UCSD-AML1 (cell line): ENCODE results near the gene SPIRE1.
"Not testable (repeated sequence)": the region's sequence is repeated elsewhere in the genome, so short reads cannot be mapped to it uniquely, and the experiment has no call there.

Experiments
- DNase-seq: peaks from one replicate; lab custom pipeline; 2025; ENCODE audit not compliant: unreplicated experiment; lab: John Stamatoyannopoulos, UW

Gene SPIRE1

GRCh38 chr18:12556946-12557806 lies 100.7 kb downstream of the SPIRE1 start:
- DNase-seq, result no peak

- no peak for DNase-seq
Measured at GRCh38 chr18:12554796-12555388, 103.0 kb downstream of the SPIRE1 start.

- no peak for DNase-seq
Measured at GRCh38 chr18:12552879-12553242, 105.0 kb downstream of the SPIRE1 start.

- DNase-seq, result not testable (repeated sequence)
Measured at GRCh38 chr18:12551943-12552878, 105.7 kb downstream of the SPIRE1 start.

- DNase-seq, result not testable (repeated sequence)
Measured at GRCh38 chr18:12551466-12551865, 106.4 kb downstream of the SPIRE1 start.

GRCh38 chr18:12543697-12544096 lies 114.2 kb downstream of the SPIRE1 start:
- no peak for DNase-seq

- DNase-seq, result no peak
Measured at GRCh38 chr18:12540751-12541150, 117.2 kb downstream of the SPIRE1 start.

- DNase-seq, result not testable (repeated sequence)
Measured at GRCh38 chr18:12539158-12539557, 118.7 kb downstream of the SPIRE1 start.

GRCh38 chr18:12534820-12535219 lies 123.1 kb downstream of the SPIRE1 start:
- no peak for DNase-seq

- DNase-seq, result no peak
Measured at GRCh38 chr18:12532661-12533060, 125.2 kb downstream of the SPIRE1 start.

- DNase-seq, result no peak
Measured at GRCh38 chr18:12531749-12532148, 126.2 kb downstream of the SPIRE1 start.

- no peak for DNase-seq
Measured at GRCh38 chr18:12520442-12520992, 137.4 kb downstream of the SPIRE1 start.

GRCh38 chr18:12518832-12519531 lies 138.9 kb downstream of the SPIRE1 start:
- no peak for DNase-seq

- DNase-seq, result no peak
Measured at GRCh38 chr18:12518326-12518725, 139.6 kb downstream of the SPIRE1 start.

- no peak for DNase-seq
Measured at GRCh38 chr18:12517142-12517825, 140.6 kb downstream of the SPIRE1 start.

GRCh38 chr18:12516049-12516630 lies 141.8 kb downstream of the SPIRE1 start:
- no peak for DNase-seq

GRCh38 chr18:12515550-12515949 lies 142.4 kb downstream of the SPIRE1 start:
- peak; percentile 18 for DNase-seq

- no peak for DNase-seq
Measured at GRCh38 chr18:12507007-12507406, 150.9 kb downstream of the SPIRE1 start.

- no peak for DNase-seq
Measured at GRCh38 chr18:12500986-12501385, 156.9 kb downstream of the SPIRE1 start.

- no peak for DNase-seq
Measured at GRCh38 chr18:12497839-12498238, 160.1 kb downstream of the SPIRE1 start.
